Measurements from ENCODE around the gene ARPC1B. TPM values are rescaled to one million over a fixed set of nuclear protein-coding genes. Genes with fewer than 3 reads are reported as not detected.

The ARPC1B gene
- total and polyA plus RNA-seq, 7 donors, result 70.3 to 390 (median 136) TPM

GRCh38 chr7:99420986-99421385 is 46.5 kb downstream of the ARPC1B start:
- H3K4me1 ChIP-seq, result no peaks in the 10 kb centered on the region
- no peaks in the 10 kb centered on the region for H3K27me3 ChIP-seq
- H3K4me3 ChIP-seq, result no peak overlapping the region
- TF ChIP-seq, protein P1, sequence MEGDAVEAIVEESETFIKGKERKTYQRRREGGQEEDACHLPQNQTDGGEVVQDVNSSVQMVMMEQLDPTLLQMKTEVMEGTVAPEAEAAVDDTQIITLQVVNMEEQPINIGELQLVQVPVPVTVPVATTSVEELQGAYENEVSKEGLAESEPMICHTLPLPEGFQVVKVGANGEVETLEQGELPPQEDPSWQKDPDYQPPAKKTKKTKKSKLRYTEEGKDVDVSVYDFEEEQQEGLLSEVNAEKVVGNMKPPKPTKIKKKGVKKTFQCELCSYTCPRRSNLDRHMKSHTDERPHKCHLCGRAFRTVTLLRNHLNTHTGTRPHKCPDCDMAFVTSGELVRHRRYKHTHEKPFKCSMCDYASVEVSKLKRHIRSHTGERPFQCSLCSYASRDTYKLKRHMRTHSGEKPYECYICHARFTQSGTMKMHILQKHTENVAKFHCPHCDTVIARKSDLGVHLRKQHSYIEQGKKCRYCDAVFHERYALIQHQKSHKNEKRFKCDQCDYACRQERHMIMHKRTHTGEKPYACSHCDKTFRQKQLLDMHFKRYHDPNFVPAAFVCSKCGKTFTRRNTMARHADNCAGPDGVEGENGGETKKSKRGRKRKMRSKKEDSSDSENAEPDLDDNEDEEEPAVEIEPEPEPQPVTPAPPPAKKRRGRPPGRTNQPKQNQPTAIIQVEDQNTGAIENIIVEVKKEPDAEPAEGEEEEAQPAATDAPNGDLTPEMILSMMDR (IDR thresholded peaks at IDR 0.05), result no peak
- TF ChIP-seq EP300 (IDR thresholded peaks at IDR 0.05), result no peak
- TF ChIP-seq POLR2A (IDR thresholded peaks at IDR 0.05), result no peak
- TF ChIP-seq POLR2AphosphoS5 (IDR thresholded peaks at IDR 0.05), result no peak
- peaks cover 46 to 94% (median 62%) of the 10 kb centered on the region in 4 donors for H3K36me3 ChIP-seq
- H3K27ac ChIP-seq, result no peak overlapping the region
- intact Hi-C loops (cut with DNase I), result no loop called here
- 92 to 94% methylated on average over 7 of the region's 7 CpGs for WGBS, 2 donors
- no peak for DNase-seq
- no peaks in the 10 kb centered on the region for H3K9me3 ChIP-seq

DNA sequence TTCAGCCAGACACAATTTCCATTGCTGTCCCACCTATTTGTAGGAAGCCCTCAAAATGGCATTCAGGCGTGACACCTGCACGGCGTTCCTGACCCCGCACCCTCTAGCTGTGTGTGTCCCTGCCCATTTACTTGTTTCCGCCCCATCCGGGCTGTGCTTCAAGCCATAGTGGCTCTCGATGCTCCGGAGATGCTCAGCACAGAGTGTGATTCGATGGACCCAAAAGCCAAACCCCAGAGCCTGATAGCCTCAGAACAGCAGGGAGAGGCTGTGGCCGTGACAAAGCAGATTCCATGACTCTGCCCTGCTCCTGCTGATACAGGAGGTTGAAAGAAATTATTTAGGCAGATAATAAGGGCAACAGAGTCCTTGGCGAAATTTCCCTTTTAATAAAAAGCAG is 47.7 kb downstream of the ARPC1B start:
- H3K36me3 ChIP-seq, result peaks cover 35 to 82% (median 53%) of the 10 kb centered on the region in 4 donors
- H3K27ac ChIP-seq, result no peak overlapping the region
- H3K4me1 ChIP-seq, result no peaks in the 10 kb centered on the region
- H3K4me3 ChIP-seq, result no peak overlapping the region
- no peaks in the 10 kb centered on the region for H3K9me3 ChIP-seq
- no peak for DNase-seq
- WGBS, 2 donors, result 93 to 95% methylated on average over 11 of the region's 11 CpGs
- TF ChIP-seq EP300 (IDR thresholded peaks at IDR 0.05) (no peak), POLR2A (IDR thresholded peaks at IDR 0.05) (no peak), POLR2AphosphoS5 (IDR thresholded peaks at IDR 0.05) (no peak)
- TF ChIP-seq, protein P1 (IDR thresholded peaks at IDR 0.05), result no peak
- intact Hi-C loops (cut with DNase I), result no loop called here
- H3K27me3 ChIP-seq, result no peaks in the 10 kb centered on the region

DNA sequence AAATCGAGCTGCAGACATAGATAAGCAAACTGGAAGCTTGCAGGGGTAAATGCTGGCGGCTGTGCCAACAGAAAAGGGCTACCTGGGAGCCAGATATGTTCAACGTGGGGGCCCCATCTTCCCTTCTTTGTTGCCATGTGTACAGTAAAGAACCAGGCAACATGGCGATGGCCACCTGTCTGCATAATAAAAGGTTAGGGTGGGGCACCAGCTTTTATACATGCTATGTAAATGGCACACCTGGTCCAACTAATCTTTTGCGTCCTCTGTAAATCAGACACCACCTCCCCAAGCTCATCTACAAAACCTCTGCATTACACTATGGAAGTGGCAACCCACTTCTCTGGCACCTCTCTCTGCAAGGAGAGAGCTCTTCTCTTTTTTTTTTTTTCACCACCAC is 48.1 kb downstream of the ARPC1B start:
- H3K9me3 ChIP-seq, result no peaks in the 10 kb centered on the region
- intact Hi-C loops (cut with DNase I), result no loop called here
- H3K4me1 ChIP-seq, result no peaks in the 10 kb centered on the region
- no peak overlapping the region for H3K27ac ChIP-seq
- no peak overlapping the region for H3K4me3 ChIP-seq
- 32 to 72% methylated on average over 5 of the region's 5 CpGs for WGBS, 2 donors
- H3K36me3 ChIP-seq, result peaks cover 30 to 77% (median 49%) of the 10 kb centered on the region in 4 donors
- no peaks in the 10 kb centered on the region for H3K27me3 ChIP-seq
- DNase-seq, result no peak
- TF ChIP-seq EP300 (IDR thresholded peaks at IDR 0.05) (no peak), POLR2AphosphoS5 (IDR thresholded peaks at IDR 0.05) (no peak), POLR2A (IDR thresholded peaks at IDR 0.05) (no peak)
- TF ChIP-seq, protein P1 (IDR thresholded peaks at IDR 0.05), result no peak

DNA sequence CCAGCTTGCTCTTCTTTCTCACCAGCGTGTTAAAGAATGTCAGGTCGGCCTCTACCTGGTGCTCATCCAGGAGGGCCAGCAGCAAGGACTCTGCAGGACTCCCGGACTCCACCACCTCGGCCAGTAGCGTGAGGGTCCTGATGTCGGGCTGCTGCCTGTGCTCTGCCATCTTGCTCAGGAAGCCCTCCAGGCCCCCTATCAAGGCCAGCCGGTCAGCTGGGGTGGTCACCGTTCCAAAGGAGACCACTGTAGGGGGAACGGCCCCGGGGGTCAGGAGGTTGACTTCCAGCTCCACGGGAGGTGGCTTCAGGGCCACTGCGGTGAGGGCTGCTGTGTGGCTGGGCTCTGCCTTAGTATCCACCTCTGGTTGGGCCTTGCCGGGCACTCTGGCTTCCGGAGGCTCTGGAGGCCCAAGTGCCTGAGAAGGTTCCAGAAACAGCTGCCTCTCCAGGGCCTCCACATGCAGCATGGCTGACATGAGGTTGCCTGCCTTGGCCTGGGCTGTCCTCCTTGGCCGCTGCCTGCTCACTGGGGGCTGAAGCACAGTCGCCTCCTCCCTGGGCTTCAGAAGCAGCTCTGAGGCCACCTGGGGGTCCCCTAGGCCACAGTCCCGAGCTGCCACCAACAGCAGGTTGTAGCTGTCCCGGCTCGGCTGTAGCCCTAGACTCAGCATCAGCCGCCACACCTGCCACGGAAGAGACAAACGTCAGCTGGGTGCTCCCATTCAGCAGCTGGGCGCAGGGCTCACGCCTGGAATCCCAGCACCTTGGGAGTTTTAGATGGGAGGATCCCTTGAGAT is 50.6 kb downstream of the ARPC1B start:
- Histone ChIP-seq H3K36me3 (peaks cover 10 to 76% (median 39%) of the 10 kb centered on the region in 4 donors), H3K9me3 (no peaks in the 10 kb centered on the region), H3K4me1 (no peaks in the 10 kb centered on the region), H3K4me3 (no peak overlapping the region), H3K27ac (no peak overlapping the region), H3K27me3 (no peaks in the 10 kb centered on the region)
- no peak for DNase-seq
- no peak for TF ChIP-seq POLR2A (IDR thresholded peaks at IDR 0.05)
- TF ChIP-seq, protein P1 (IDR thresholded peaks at IDR 0.05), result no peak
- 91 to 95% methylated on average over 24 of the region's 24 CpGs for WGBS, 2 donors
- intact Hi-C loops (cut with DNase I), result no loop called here
